ENCODE results near the gene SLC26A1.
"Not testable (repeated sequence)": the region's sequence is repeated elsewhere in the genome, so short reads cannot be mapped to it uniquely, and the experiment has no call there.

Gene SLC26A1

GRCh38 chr4:986428-986878 is 6.8 kb downstream of the SLC26A1 start:
- TF ChIP-seq CTCF (IDR thresholded peaks at IDR 0.05; ENCODE audit: low read length, missing control alignments) = no peak
- peak overlapping the region; percentile 73 for H3K4me3 ChIP-seq (replicated peaks; ENCODE audit: low read depth, low read length)
- DNase-seq (ENCODE audit: low read depth) = no peak

- DNase-seq (ENCODE audit: low read depth) = peak; percentile 22
Observed at GRCh38 chr4:985123-985830, 7.9 kb downstream of the SLC26A1 start.

GRCh38 chr4:984336-985054 is 8.7 kb downstream of the SLC26A1 start:
- TF ChIP-seq CTCF (IDR thresholded peaks at IDR 0.05; ENCODE audit: low read length, missing control alignments) = no peak
- no peak overlapping the region for H3K4me3 ChIP-seq (replicated peaks; ENCODE audit: low read depth, low read length)
- no peak for DNase-seq (ENCODE audit: low read depth)

More at GRCh38 chr4:985123-985830, 7.9 kb downstream of the SLC26A1 start:
- TF ChIP-seq CTCF (IDR thresholded peaks at IDR 0.05; ENCODE audit: low read length, missing control alignments) = no peak
- no peak overlapping the region for H3K4me3 ChIP-seq (replicated peaks; ENCODE audit: low read depth, low read length)

GRCh38 chr4:982814-983213 is 10.4 kb downstream of the SLC26A1 start:
- DNase-seq (ENCODE audit: low read depth) = no peak
- no peak overlapping the region for H3K4me3 ChIP-seq (replicated peaks; ENCODE audit: low read depth, low read length)
- TF ChIP-seq CTCF (IDR thresholded peaks at IDR 0.05; ENCODE audit: low read length, missing control alignments) = no peak

GRCh38 chr4:982291-982690 is 10.9 kb downstream of the SLC26A1 start:
- TF ChIP-seq CTCF (IDR thresholded peaks at IDR 0.05; ENCODE audit: low read length, missing control alignments) = no peak
- H3K4me3 ChIP-seq (replicated peaks; ENCODE audit: low read depth, low read length) = no peak overlapping the region
- no peak for DNase-seq (ENCODE audit: low read depth)

GRCh38 chr4:978957-979701 is 14.1 kb downstream of the SLC26A1 start:
- H3K4me3 ChIP-seq (replicated peaks; ENCODE audit: low read depth, low read length) = no peak overlapping the region
- DNase-seq (ENCODE audit: low read depth) = peak; percentile 70
- TF ChIP-seq CTCF (IDR thresholded peaks at IDR 0.05; ENCODE audit: low read length, missing control alignments) = no peak

- not testable (repeated sequence) for H3K4me3 ChIP-seq (replicated peaks; ENCODE audit: low read depth, low read length)
Observed at GRCh38 chr4:976016-976415, 17.2 kb downstream of the SLC26A1 start.

More at GRCh38 chr4:976016-976415, 17.2 kb downstream of the SLC26A1 start:
- DNase-seq (ENCODE audit: low read depth) = not testable (repeated sequence)

All from fibroblast of pulmonary artery (primary cell).